Spleen (tissue), 11 donors: ENCODE measurements around the gene C1orf159. TPM values are rescaled to one million over a fixed set of nuclear protein-coding genes. Genes with fewer than 3 reads are reported as not detected.
"Not testable (repeated sequence)": the region's sequence is repeated elsewhere in the genome, so short reads cannot be mapped to it uniquely, and the experiment has no call there.

Experiments
- DNase-seq: peaks from one replicate; pipeline ENCODE4 v3.0.0-alpha.2; 2020
- H3K27ac ChIP-seq, 8 donors: fragments of 200-600 bp; sonication (generic) in 7 of 8; 1 replicate in 4 of 8; 2 replicates in 4 of 8; pipeline versions ENCODE4 v1.5.0 to v1.8.0; 2016 to 2021; ENCODE audit warnings: inconsistent platforms in 4 of 8, mild to moderate bottlenecking in 4 of 8, moderate library complexity in 1 of 8
- H3K27me3 ChIP-seq, 7 donors: fragments of 200-600 bp; sonication (generic) in 6 of 7; replicated peaks in 1 of 7; 1 replicate in 4 of 7; 2 replicates in 3 of 7; pipeline versions ENCODE4 v1.5.0 to v1.8.0; 2016 to 2021; ENCODE audit warnings: inconsistent platforms in 3 of 7, mild to moderate bottlenecking in 1 of 7
- H3K36me3 ChIP-seq, 6 donors: fragments of 200-600 bp; sonication (generic) in 5 of 6; 1 replicate in 4 of 6; 2 replicates in 2 of 6; pipeline versions ENCODE4 v1.5.0 to v1.8.0; 2016 to 2021; ENCODE audit warnings: inconsistent platforms in 2 of 6
- H3K4me1 ChIP-seq, 6 donors: fragments of 200-600 bp; sonication (generic) in 5 of 6; 1 replicate in 3 of 6; 2 replicates in 3 of 6; pipeline versions ENCODE4 v1.5.0 to v1.8.0; 2016 to 2021; ENCODE audit warnings: inconsistent platforms in 3 of 6
- H3K4me3 ChIP-seq, 8 donors: fragments of 200-600 bp; sonication (generic) in 7 of 8; 1 replicate in 4 of 8; 2 replicates in 4 of 8; pipeline versions ENCODE4 v1.5.0 to v1.8.0; 2016 to 2021; ENCODE audit warnings: inconsistent platforms in 4 of 8, mild to moderate bottlenecking in 4 of 8, moderate library complexity in 2 of 8
- H3K9me3 ChIP-seq, 8 donors: fragments of 200-600 bp; sonication (generic) in 7 of 8; 1 replicate in 4 of 8; 2 replicates in 4 of 8; pipeline versions ENCODE4 v1.5.0 to v1.8.0; 2016 to 2021; ENCODE audit warnings: inconsistent platforms in 4 of 8
- POLR2A ChIP-seq, 3 donors: fragments of 450-650 bp; IDR thresholded peaks; one replicate each; pipeline ENCODE4 v1.5.1; 2017; ENCODE audit warnings: antibody characterized with exemption in 3 of 3, mild to moderate bottlenecking in 1 of 3
- POLR2AphosphoS5 ChIP-seq, 3 donors: sonication (generic); formaldehyde crosslinking; IDR thresholded peaks; one replicate each; pipeline ENCODE4 v1.5.1; 2017; ENCODE audit warnings: antibody characterized with exemption in 3 of 3
- WGBS, 5 donors: extraction: QIAGEN DNeasy Blood & Tissue Kit in 3 of 5; methylation state at CpG; one replicate each; pipeline versions ENCODE4 v1.1.5 to v1.1.7; 2013 to 2018; 5-methylcytosine and 5-hydroxymethylcytosine counted together
- intact Hi-C: fragments of 100-400 bp; cut with DNase I; formaldehyde crosslinking; loops from one replicate; pipeline ENCODE4 v1.15.0; 2023; ENCODE audit warnings: low total_unique reads
- polyA plus RNA-seq, 3 donors: library from polyadenylated mRNA; stranded (reverse); fragments of 200-250 nt; gene quantifications; one replicate each; pipeline ENCODE4 v1.2.1, GENCODE V29; 2013
- total RNA-seq, 7 donors: library from RNA; depleted of rRNA in 3 of 7; stranded (reverse); fragments of >200 nt in 3 of 7; fragmentation: NEBNext Ultra II Directional in 4 of 7; extraction: Animal tissue kit (Norgen Biotek cat#: 25700) in 4 of 7; gene quantifications; one replicate each; pipeline versions ENCODE4 v1.1.0 to v1.2.1, GENCODE V29; 2016 to 2021
- TF ChIP-seq, protein P1 (sequence below), 11 experiments: fragments of 200-600 bp in 7 of 11; fragments of 450-650 bp in 4 of 11; sonication (generic) in 4 of 11; IDR thresholded peaks in 8 of 11; conservative IDR thresholded peaks in 3 of 11; 1 replicate in 7 of 11; 2 replicates in 4 of 11; pipeline versions ENCODE4 v1.4.0 to v1.8.0; 2016 to 2021; ENCODE audit warnings: antibody characterized with exemption in 11 of 11, inconsistent platforms in 4 of 11, mild to moderate bottlenecking in 1 of 11
- donor health status: healthy with polysubstance abuse.
- donor health status: DM: no; HTN: no; CAD: no; lungs with moderate emphysema.
- donor health status: DM: no; HTN: no; CAD: no.
- donor health status: Bipolar disorder and iron deficiency.
- donor health status: healthy.
- donor health status: DM: no; HTN: no; CAD: no.
- donor health status: DM: yes; HTN: yes; CAD: no.

The C1orf159 gene
- total and polyA plus RNA-seq, 10 donors: 8.5 to 25.7 (median 18.8) TPM

DNA sequence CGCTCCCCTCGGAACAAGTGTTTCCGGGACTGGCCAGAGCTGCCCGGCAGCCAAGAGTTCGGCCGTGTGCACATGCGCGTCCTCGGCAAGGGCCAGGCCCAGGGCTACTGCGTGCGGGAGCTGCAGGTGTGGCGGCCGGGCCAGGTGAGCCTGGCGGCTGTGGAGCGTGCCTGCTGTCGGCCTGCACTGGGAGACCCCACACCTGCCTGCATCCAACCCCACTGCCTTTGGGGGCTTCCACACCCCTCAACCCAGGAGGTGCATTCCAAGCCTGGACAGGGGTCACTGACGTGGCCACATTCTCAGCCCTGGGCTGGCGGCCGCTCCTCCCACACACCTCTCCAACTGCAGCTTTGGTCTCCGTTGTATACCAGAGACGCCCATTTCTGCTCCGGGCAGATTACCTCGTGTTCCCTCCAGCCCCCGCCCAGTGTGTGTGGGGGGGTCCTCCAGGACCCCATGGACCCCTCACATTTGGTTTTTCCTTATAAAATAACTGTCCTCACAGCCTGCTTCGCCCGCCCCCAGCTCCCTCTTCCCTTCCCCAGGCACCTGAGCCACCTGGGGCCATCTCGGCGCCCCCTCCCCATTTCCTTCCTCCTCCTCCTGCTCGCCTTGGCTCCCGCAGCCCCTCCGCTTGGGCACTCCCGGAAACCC, 47.9 kb downstream of the C1orf159 start:
- Histone ChIP-seq H3K4me1 (peaks cover 14 to 51% (median 36%) of the 10 kb centered on the region in 6 donors), H3K36me3 (no peaks in the 10 kb centered on the region), H3K4me3 (peak overlapping the region in 5 of 8 donors; percentile 53 to 78 (median 64)), H3K27me3 (peaks cover 0 to 87% (median 47%) of the 10 kb centered on the region in 7 donors), H3K9me3 (no peaks in the 10 kb centered on the region), H3K27ac (peak overlapping the region in 3 of 8 donors; percentile 74 to 83 (median 78))
- intact Hi-C loops: no loop called here
- TF ChIP-seq POLR2AphosphoS5 (IDR thresholded peaks at IDR 0.05) (no peak), POLR2A (IDR thresholded peaks at IDR 0.05) (no peak)
- TF ChIP-seq, protein P1, sequence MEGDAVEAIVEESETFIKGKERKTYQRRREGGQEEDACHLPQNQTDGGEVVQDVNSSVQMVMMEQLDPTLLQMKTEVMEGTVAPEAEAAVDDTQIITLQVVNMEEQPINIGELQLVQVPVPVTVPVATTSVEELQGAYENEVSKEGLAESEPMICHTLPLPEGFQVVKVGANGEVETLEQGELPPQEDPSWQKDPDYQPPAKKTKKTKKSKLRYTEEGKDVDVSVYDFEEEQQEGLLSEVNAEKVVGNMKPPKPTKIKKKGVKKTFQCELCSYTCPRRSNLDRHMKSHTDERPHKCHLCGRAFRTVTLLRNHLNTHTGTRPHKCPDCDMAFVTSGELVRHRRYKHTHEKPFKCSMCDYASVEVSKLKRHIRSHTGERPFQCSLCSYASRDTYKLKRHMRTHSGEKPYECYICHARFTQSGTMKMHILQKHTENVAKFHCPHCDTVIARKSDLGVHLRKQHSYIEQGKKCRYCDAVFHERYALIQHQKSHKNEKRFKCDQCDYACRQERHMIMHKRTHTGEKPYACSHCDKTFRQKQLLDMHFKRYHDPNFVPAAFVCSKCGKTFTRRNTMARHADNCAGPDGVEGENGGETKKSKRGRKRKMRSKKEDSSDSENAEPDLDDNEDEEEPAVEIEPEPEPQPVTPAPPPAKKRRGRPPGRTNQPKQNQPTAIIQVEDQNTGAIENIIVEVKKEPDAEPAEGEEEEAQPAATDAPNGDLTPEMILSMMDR (IDR thresholded peaks at IDR 0.05 in 8 of 11, conservative IDR thresholded peaks at IDR 0.05 in 3 of 11): no peak
- 38 to 55% (median 53%) methylated on average over 19 to 32 of the region's 32 CpGs for WGBS, 5 donors
- DNase-seq: no peak

DNA sequence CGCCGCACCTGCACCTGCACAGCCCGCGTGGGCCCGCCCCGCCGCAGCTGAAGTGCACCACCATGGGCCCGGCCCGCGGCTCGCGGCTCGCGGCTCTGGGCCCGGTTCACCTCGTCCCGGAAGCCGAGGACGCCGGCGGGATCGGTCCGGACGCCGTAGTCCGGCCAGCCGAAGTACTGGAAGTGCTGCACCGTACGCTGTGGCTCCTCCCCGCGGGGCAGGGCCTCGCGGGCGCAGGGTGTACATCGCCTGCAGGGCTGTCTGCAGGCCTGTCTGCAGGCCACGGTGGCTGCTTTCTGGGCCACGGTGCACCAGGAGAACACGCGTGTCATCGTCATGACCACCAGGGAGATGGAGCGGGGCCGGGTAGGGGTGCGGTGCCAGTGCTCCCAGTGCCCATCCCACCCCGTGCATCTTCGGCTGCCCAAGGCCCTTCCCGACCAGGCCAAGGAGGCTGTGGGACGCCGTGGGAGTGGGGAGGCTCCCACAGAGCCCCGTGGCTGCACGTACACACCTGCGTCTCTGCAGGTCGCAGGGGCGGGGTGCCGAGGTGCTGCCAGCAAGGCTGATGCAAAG, 48.5 kb downstream of the C1orf159 start:
- H3K27ac ChIP-seq: no peak overlapping the region
- peaks cover 14 to 53% (median 38%) of the 10 kb centered on the region in 6 donors for H3K4me1 ChIP-seq
- TF ChIP-seq, protein P1 (IDR thresholded peaks at IDR 0.05 in 8 of 11, conservative IDR thresholded peaks at IDR 0.05 in 3 of 11): no peak
- TF ChIP-seq POLR2A (IDR thresholded peaks at IDR 0.05): no peak
- TF ChIP-seq POLR2AphosphoS5 (IDR thresholded peaks at IDR 0.05): no peak
- 88 to 92% (median 90%) methylated on average over 28 to 54 of the region's 54 CpGs for WGBS, 5 donors
- H3K9me3 ChIP-seq: no peaks in the 10 kb centered on the region
- H3K4me3 ChIP-seq: no peak overlapping the region
- H3K27me3 ChIP-seq: peaks cover 0 to 87% (median 50%) of the 10 kb centered on the region in 7 donors
- no peaks in the 10 kb centered on the region for H3K36me3 ChIP-seq
- intact Hi-C loops: no loop called here
- DNase-seq: no peak

DNA sequence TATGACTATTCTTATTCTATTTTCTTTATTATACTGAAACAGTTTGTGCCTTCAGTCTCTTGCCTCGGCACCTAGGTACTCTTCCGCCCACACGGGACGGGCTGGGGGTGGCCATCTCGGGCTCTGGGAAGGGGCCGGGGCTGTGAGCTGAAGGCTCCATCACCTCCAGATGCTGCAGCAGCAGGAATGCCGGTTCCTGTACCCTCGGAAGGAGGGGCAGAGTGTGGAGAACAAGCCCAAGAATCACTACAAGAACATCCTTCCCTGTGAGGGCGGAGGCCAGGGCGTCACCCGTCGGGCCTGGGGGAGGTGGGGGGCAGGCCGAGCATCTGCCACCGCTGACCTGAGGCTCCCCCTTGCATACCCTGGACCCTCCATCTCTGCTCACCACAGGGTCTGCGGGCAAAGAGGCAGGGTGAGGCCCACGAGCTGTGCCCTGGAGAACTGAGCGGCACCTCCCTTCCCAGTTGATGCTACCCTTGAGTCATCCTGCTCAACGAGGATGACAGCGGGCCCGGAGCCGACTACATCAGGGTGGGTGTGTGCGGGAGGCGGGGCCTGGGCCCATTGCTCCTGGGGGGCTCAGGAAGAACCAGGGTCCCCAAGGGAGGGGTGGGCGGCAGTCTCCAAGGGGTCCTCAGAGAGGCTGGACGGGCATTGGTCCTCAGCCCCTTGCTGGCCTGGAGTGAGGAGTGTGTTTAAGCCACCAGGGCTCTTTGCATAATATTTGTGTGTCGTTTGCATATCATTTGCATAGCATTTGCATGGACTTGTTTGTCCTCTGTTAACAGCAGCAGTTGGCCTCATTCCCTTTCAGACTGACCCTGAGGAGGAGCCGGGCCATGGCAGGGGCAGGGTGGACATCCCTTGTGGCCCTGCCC, 49.2 kb downstream of the C1orf159 start:
- Histone ChIP-seq H3K27me3 (peaks cover 0 to 87% (median 49%) of the 10 kb centered on the region in 7 donors), H3K27ac (no peak overlapping the region), H3K36me3 (no peaks in the 10 kb centered on the region), H3K9me3 (no peaks in the 10 kb centered on the region), H3K4me3 (no peak overlapping the region), H3K4me1 (peaks cover 14 to 57% (median 39%) of the 10 kb centered on the region in 6 donors)
- intact Hi-C loops: no loop called here
- DNase-seq: no peak
- 63 to 70% (median 65%) methylated on average over 18 to 27 of the region's 27 CpGs for WGBS, 5 donors
- TF ChIP-seq, protein P1 (IDR thresholded peaks at IDR 0.05 in 8 of 11, conservative IDR thresholded peaks at IDR 0.05 in 3 of 11): no peak
- TF ChIP-seq POLR2AphosphoS5 (IDR thresholded peaks at IDR 0.05) (no peak), POLR2A (IDR thresholded peaks at IDR 0.05) (no peak)

DNA sequence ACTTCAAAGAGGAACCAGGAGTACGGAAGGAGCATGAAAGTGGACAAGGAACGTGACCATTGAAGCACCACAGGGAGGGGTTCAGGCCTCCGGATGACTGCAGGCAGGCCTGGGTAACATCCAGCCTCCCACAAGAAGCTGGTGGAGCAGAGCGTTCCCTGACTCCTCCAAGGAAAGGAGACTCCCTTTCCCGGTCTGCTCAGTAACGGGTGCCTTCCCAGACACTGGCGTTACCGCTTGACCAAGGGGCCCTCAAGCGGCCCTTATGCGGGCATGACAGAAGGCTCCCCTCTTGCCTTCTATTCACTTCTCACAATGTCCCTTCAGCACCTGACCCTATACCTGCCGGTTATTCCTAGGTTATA, 50.0 kb downstream of the C1orf159 start:
- DNase-seq, H3K4me3 ChIP-seq, H3K9me3 ChIP-seq, intact Hi-C loops, H3K36me3 ChIP-seq, H3K27ac ChIP-seq: not testable (repeated sequence)
- WGBS, 5 donors: 71 to 77% (median 73%) methylated on average over 11 of the region's 11 CpGs
- H3K4me1 ChIP-seq: peaks cover 14 to 56% (median 39%) of the 10 kb centered on the region in 6 donors
- H3K27me3 ChIP-seq: peaks cover 0 to 89% (median 56%) of the 10 kb centered on the region in 7 donors
